Upper lobe of left lung (tissue), 4 donors: Measurements from ENCODE around the gene ZNF484.
"Not testable (repeated sequence)": the region's sequence is repeated elsewhere in the genome, so short reads cannot be mapped to it uniquely, and the experiment has no call there.

Experiments
- EP300 ChIP-seq, 4 donors: sonication (generic); formaldehyde crosslinking; IDR thresholded peaks; one replicate each; pipeline ENCODE4 v1.5.1; 2017; ENCODE audit warnings: antibody characterized with exemption in 4 of 4, control low read depth in 2 of 4
- POLR2A ChIP-seq, 4 donors: fragments of 450-650 bp; IDR thresholded peaks; one replicate each; pipeline ENCODE4 v1.5.1; 2016 to 2017; ENCODE audit warnings: antibody characterized with exemption in 4 of 4, mild to moderate bottlenecking in 2 of 4
- TF ChIP-seq, protein P1 (sequence below), 6 experiments: fragments of 450-650 bp in 4 of 6; fragments of 200-600 bp in 2 of 6; sonication (generic) in 2 of 6; IDR thresholded peaks; one replicate each; pipeline ENCODE4 v1.5.1; 2016 to 2019; ENCODE audit warnings: antibody characterized with exemption in 6 of 6

DNA sequence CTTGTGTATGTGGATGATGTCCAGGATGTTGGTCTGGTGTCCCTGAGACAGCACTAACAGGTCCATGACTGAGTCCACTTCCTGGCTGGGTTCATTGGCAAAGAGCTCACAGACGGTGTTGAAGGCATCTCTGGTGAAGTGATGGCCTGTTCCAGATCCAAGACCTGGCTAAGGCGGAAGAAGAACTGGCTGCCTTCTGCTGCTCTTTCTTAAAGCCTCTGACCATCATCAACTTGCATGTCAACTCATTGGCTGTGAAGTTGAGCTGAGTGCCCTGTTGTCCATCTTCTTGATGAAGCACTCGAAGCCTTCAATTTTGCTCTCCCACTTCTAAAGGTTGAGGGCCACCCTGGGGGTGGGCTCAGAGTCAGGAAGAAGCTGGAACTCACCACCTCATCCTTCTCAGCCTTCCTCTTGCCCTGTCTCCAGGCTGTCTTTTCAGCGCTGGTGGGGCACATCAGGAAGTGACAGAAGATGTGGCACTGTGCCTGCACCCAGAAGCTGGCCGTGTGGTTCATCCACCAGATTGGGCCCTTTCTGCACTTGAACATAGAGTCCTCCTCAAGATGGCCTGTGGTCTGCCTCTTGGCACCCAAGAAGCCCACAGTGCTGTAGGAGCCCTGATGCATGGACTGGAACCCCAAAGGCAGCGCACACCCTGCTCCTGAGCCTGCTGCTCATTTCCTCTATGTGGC, 16.2 kb upstream of the ZNF484 start:
- not testable (repeated sequence) for TF ChIP-seq POLR2A, EP300 (IDR thresholded peaks at IDR 0.05)
- TF ChIP-seq, protein P1, sequence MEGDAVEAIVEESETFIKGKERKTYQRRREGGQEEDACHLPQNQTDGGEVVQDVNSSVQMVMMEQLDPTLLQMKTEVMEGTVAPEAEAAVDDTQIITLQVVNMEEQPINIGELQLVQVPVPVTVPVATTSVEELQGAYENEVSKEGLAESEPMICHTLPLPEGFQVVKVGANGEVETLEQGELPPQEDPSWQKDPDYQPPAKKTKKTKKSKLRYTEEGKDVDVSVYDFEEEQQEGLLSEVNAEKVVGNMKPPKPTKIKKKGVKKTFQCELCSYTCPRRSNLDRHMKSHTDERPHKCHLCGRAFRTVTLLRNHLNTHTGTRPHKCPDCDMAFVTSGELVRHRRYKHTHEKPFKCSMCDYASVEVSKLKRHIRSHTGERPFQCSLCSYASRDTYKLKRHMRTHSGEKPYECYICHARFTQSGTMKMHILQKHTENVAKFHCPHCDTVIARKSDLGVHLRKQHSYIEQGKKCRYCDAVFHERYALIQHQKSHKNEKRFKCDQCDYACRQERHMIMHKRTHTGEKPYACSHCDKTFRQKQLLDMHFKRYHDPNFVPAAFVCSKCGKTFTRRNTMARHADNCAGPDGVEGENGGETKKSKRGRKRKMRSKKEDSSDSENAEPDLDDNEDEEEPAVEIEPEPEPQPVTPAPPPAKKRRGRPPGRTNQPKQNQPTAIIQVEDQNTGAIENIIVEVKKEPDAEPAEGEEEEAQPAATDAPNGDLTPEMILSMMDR (IDR thresholded peaks at IDR 0.05): not testable (repeated sequence)
